K562 (cell line): Measurements from ENCODE around the gene PPP1CA.
A peak's percentile ranks its signal among the peaks of the same experiment; 100 is the strongest.

Experiments used
- CREB1 ChIP-seq, 2 experiments: sonication (generic) in 1 of 2; formaldehyde crosslinking in 1 of 2; IDR thresholded peaks; 2 replicates each; pipeline versions ENCODE4 v1.6.1 to v1.8.0; 2012 to 2022; ENCODE audit warnings: inconsistent platforms in 1 of 2, mild to moderate bottlenecking in 1 of 2, missing genetic modification reagents in 1 of 2, moderate library complexity in 1 of 2
- SMC3 ChIP-seq: conservative IDR thresholded peaks from 2 replicates; pipeline ENCODE4 v1.6.1; 2011; ENCODE audit warnings: low read depth, low read length, improper control_type of control experiment; ENCODE audit not compliant: insufficient read depth
- ZKSCAN8 ChIP-seq: fragments of 200-800 bp; sonication (Bioruptor generic); IDR thresholded peaks from 2 replicates; pipeline ENCODE4 v1.6.1; 2016; ENCODE audit warnings: missing genetic modification characterization, missing compliant biosample characterization
- ZNF282 ChIP-seq: sonication (generic); formaldehyde crosslinking; IDR thresholded peaks from 2 replicates; pipeline ENCODE4 v1.8.1; 2023; ENCODE audit warnings: missing genetic modification reagents

GRCh38 chr11:67428052-67429001 lies 26.7 kb upstream of the PPP1CA start, which contains the start of gene RPS6KB2:
- TF ChIP-seq ZKSCAN8 (CRISPR knock-in tag): no peak
- 0 out of 2 replicates have a peak, but pooled peaks have one; percentile 20 for TF ChIP-seq ZNF282 (CRISPR knock-in tag)
- peak; percentile 100 for TF ChIP-seq CREB1 (IDR thresholded peaks at IDR 0.05)
- peak; percentile 100 for TF ChIP-seq CREB1 (CRISPR knock-in tag; IDR thresholded peaks at IDR 0.05)
- TF ChIP-seq SMC3: no peak
